ENCODE results near the gene HYLS1.

The HYLS1 gene

GRCh38 chr11:125931668-125932067 lies 44.2 kb downstream of the HYLS1 start:
- ChIA-PET POLR2A (no interaction called here), CTCF (interaction anchor here (1.7 kb wide), 1 partner anchor 10 kb away, joined by 4 read pairs; no protein-coding TSS in a partner anchor)
- DNase-seq (ENCODE audit: extremely low spot score): no peak
- TF ChIP-seq CTCF (IDR thresholded peaks at IDR 0.05; ENCODE audit: control extremely low read depth, extremely low read depth, low read depth, missing control alignments): no peak

GRCh38 chr11:125932301-125932700 lies 44.8 kb downstream of the HYLS1 start:
- no peak for TF ChIP-seq CTCF (IDR thresholded peaks at IDR 0.05; ENCODE audit: control extremely low read depth, extremely low read depth, low read depth, missing control alignments)
- CTCF ChIA-PET: interaction anchor here (1.7 kb wide), 1 partner anchor 11 kb away, joined by 4 read pairs; no protein-coding TSS in a partner anchor
- no peak for DNase-seq (ENCODE audit: extremely low spot score)
- POLR2A ChIA-PET: no interaction called here

GRCh38 chr11:125933030-125933813 lies 45.8 kb downstream of the HYLS1 start:
- CTCF ChIA-PET: interaction anchor here (1.7 kb wide), 1 partner anchor 12 kb away, joined by 4 read pairs; no protein-coding TSS in a partner anchor
- no peak for TF ChIP-seq CTCF (IDR thresholded peaks at IDR 0.05; ENCODE audit: control extremely low read depth, extremely low read depth, low read depth, missing control alignments)

GRCh38 chr11:125934473-125934872 lies 47.0 kb downstream of the HYLS1 start:
- no peak for DNase-seq (ENCODE audit: extremely low spot score)
- CTCF ChIA-PET: interaction anchor here (1.4 to 1.5 kb wide), 2 partner anchors 12 to 27 kb away, joined by 3 to 5 read pairs; no protein-coding TSS in a partner anchor
- no peak for TF ChIP-seq CTCF (IDR thresholded peaks at IDR 0.05; ENCODE audit: control extremely low read depth, extremely low read depth, low read depth, missing control alignments)
- POLR2A ChIA-PET: no interaction called here

More at GRCh38 chr11:125933030-125933813, 45.8 kb downstream of the HYLS1 start:
- POLR2A ChIA-PET: no interaction called here
- DNase-seq (ENCODE audit: extremely low spot score): no peak

- POLR2A ChIA-PET: no interaction called here
- CTCF ChIA-PET: interaction anchor here (1.4 to 1.5 kb wide), 2 partner anchors 12 to 26 kb away, joined by 3 to 5 read pairs; no protein-coding TSS in a partner anchor
- DNase-seq (ENCODE audit: extremely low spot score): no peak
Observed at GRCh38 chr11:125935056-125935455, 47.6 kb downstream of the HYLS1 start.

More at GRCh38 chr11:125935056-125935455, 47.6 kb downstream of the HYLS1 start:
- no peak for TF ChIP-seq CTCF (IDR thresholded peaks at IDR 0.05; ENCODE audit: control extremely low read depth, extremely low read depth, low read depth, missing control alignments)
